ENCODE results near the gene NPEPL1. TPM values are rescaled to one million over a fixed set of nuclear protein-coding genes. Genes with fewer than 3 reads are reported as not detected.
"Not testable (repeated sequence)": the region's sequence is repeated elsewhere in the genome, so short reads cannot be mapped to it uniquely, and the experiment has no call there.

Gene NPEPL1
- total RNA-seq, 1 donor from 2014 or later: 25.5 TPM

GRCh38 chr20:58647162-58647795 is 45.3 kb upstream of the NPEPL1 start:
- TF ChIP-seq POLR2AphosphoS5 (IDR thresholded peaks at IDR 0.05; ENCODE audit: insufficient read depth in 1 of 2, low read depth in 1 of 2) (no peak), POLR2A (IDR thresholded peaks at IDR 0.05) (no peak), CTCF (IDR thresholded peaks at IDR 0.05) (no peak)
- peak in 1 of 2 donors; percentile 28 for DNase-seq (ENCODE audit: extremely low spot score in 2 of 2)
- intact Hi-C loops (cut with DNase I): loop anchor here (5.0 kb wide), 1 partner anchor 175 kb away; no protein-coding TSS in a partner anchor
- H3K27me3 ChIP-seq: no peaks in the 10 kb centered on the region
- no peak overlapping the region for H3K4me3 ChIP-seq
- peak overlapping the region; percentile 91 for H3K27ac ChIP-seq
- no peaks in the 10 kb centered on the region for H3K36me3 ChIP-seq
- H3K4me1 ChIP-seq: peaks cover 46% of the 10 kb centered on the region
- H3K9me3 ChIP-seq: no peaks in the 10 kb centered on the region

- Histone ChIP-seq H3K4me1 (peaks cover 52% of the 10 kb centered on the region), H3K27ac (peak overlapping the region; percentile 91), H3K4me3 (no peak overlapping the region), H3K36me3 (no peaks in the 10 kb centered on the region), H3K9me3 (no peaks in the 10 kb centered on the region), H3K27me3 (no peaks in the 10 kb centered on the region)
- TF ChIP-seq CTCF (IDR thresholded peaks at IDR 0.05): no peak
- TF ChIP-seq POLR2AphosphoS5 (IDR thresholded peaks at IDR 0.05; ENCODE audit: insufficient read depth in 1 of 2, low read depth in 1 of 2): peak in 1 of 2 donors; percentile 83
- intact Hi-C loops (cut with DNase I): loop anchor here (5.0 kb wide), 1 partner anchor 176 kb away; no protein-coding TSS in a partner anchor
- peak; percentile 22 to 83 for DNase-seq (ENCODE audit: extremely low spot score in 2 of 2)
Observed at GRCh38 chr20:58647796-58648501, 44.7 kb upstream of the NPEPL1 start.

DNA sequence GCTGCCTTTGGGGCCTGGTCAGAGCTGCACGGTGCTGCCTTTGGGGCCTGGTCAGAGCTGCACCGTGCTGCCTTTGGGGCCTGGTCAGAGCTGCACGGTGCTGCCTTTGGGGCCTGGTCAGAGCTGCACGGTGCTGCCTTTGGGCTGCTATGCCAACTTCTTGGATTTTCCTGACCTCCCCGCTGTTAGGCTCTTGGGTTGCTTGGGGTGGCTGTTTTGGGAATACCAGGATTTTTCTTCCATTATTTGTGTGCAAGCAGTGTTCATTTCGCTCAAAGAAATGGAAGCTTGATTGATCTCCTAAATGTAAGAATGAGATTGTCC is 44.1 kb upstream of the NPEPL1 start:
- H3K27me3 ChIP-seq, H3K4me3 ChIP-seq, H3K36me3 ChIP-seq, H3K9me3 ChIP-seq: not testable (repeated sequence)
- DNase-seq (ENCODE audit: extremely low spot score in 2 of 2): peak in 1 of 2 donors; percentile 3
- H3K27ac ChIP-seq: peak overlapping the region; percentile 91
- intact Hi-C loops (cut with DNase I): loop anchor here (5.0 kb wide), 1 partner anchor 176 kb away; no protein-coding TSS in a partner anchor
- H3K4me1 ChIP-seq: peaks cover 57% of the 10 kb centered on the region

DNA sequence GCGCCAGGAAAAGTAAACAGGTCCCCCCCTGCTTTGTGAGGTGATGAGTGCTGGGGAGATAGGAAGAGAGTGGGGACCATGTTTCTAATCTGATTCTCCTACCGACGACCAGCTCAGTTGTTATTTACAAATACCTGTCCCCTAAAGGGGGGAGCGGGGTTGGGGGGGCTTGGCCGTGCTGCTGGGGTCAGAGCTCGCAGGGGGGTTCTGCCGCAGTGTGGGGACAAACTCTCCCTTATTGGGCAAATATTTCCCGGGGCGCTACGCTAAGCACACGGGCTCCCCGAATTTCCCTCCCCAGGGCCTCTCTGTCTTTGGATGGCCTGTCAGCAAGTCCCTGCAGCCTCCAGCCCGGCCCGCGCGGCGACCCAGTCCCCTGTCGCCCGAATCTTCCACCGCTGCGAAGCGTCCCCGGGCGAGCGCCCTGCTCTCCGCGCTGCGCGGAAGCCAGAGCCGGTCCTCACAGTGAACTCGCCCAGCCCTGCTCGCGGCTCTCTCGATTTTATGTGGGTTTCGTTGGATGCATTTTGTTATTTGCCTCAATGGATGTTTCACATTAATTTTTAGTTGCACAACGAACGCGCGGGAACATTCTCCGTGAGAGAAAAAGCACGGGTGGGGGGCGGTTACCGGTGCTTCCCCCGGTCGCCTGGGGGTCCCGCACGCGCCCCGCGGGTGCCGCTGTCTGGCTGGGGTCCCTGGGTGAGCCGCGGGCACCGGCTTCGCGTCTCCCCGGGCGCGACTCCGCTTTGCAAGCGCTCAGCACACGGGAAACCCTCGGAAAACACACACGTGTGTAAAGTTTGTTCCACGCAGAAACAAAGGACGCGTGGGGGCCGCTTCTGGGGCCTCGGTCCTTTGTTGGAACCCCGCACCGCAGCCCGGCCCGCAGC is 43.1 kb upstream of the NPEPL1 start:
- no peaks in the 10 kb centered on the region for H3K27me3 ChIP-seq
- H3K4me1 ChIP-seq: peaks cover 68% of the 10 kb centered on the region
- TF ChIP-seq POLR2AphosphoS5 (IDR thresholded peaks at IDR 0.05; ENCODE audit: insufficient read depth in 1 of 2, low read depth in 1 of 2) (no peak), CTCF (IDR thresholded peaks at IDR 0.05) (no peak), POLR2A (IDR thresholded peaks at IDR 0.05) (no peak)
- peak overlapping the region; percentile 91 for H3K27ac ChIP-seq
- intact Hi-C loops (cut with DNase I): loop anchor here (5.0 kb wide), 2 partner anchors 177 to 412 kb away; no protein-coding TSS in a partner anchor
- peak; percentile 72 to 81 for DNase-seq (ENCODE audit: extremely low spot score in 2 of 2)
- no peaks in the 10 kb centered on the region for H3K9me3 ChIP-seq
- no peaks in the 10 kb centered on the region for H3K36me3 ChIP-seq
- H3K4me3 ChIP-seq: peak overlapping the region; percentile 78 to 87

DNA sequence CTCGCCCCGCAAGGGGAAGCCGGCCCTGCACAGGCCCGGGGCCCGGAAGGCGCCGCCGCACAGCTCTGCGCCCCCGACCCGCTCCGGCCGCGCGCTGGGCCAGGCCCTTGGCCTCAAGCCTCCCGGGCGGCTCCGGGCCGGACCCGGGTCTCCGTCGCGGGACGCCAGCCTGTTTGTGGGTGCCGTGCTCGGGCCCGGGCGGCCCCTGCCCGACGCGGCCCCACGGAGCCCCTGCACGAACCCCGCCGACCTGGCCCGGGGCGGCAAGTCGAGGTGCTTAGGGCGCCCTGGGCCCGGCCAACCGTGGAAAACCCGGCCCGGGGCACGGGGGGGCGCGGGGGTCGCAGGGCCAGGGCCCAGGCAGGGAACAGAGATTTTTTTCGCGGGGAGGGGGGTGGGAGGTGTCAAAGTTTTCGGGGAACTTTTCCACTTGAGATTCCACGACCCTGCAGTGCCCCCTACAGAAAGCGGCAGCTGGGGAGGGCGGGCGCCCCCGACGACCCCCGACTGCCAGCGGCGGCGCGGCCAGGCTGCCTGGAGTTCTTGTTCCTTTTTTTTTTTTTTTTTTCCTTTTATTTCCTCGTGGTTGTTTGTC is 42.3 kb upstream of the NPEPL1 start:
- H3K36me3 ChIP-seq: no peaks in the 10 kb centered on the region
- peak overlapping the region; percentile 91 for H3K27ac ChIP-seq
- peaks cover 70% of the 10 kb centered on the region for H3K4me1 ChIP-seq
- peak in 1 of 2 donors; percentile 64 for DNase-seq (ENCODE audit: extremely low spot score in 2 of 2)
- no peaks in the 10 kb centered on the region for H3K27me3 ChIP-seq
- TF ChIP-seq POLR2AphosphoS5 (IDR thresholded peaks at IDR 0.05; ENCODE audit: insufficient read depth in 1 of 2, low read depth in 1 of 2) (no peak), POLR2A (IDR thresholded peaks at IDR 0.05) (no peak), CTCF (IDR thresholded peaks at IDR 0.05) (no peak)
- intact Hi-C loops (cut with DNase I): loop anchor here (5.0 kb wide), 1 partner anchor 413 kb away; no protein-coding TSS in a partner anchor
- H3K9me3 ChIP-seq: no peaks in the 10 kb centered on the region
- peak overlapping the region; percentile 78 to 87 for H3K4me3 ChIP-seq
